K562 (cell line): ENCODE data around the gene PPFIA3. TPM values are rescaled to one million over a fixed set of nuclear protein-coding genes. Genes with fewer than 3 reads are reported as not detected.

Experiments used
- ATAC-seq: fragments of 200-7000 bp; cut with Tn5 transposase; 3 replicates; pipeline ENCODE4 v1.9.1; 2020; ENCODE audit warnings: moderate library complexity
- BruUV-seq: library from RNA; stranded (reverse); fragments of 400-500 nt; replicated peaks from 2 replicates; lab custom pipeline; 2021; lab: Mats Ljungman, UMichigan
- CTCF ChIA-PET: fragments of 300-600 bp; formaldehyde crosslinking; extraction: SDS; loops from one replicate; lab custom pipeline; 2021; ENCODE audit warnings: low intra/inter-chr PET ratio; lab: Yijun Ruan, JAX
- POLR2A ChIA-PET: fragments of 300-600, 350-650 bp; sonication (Branson Sonifier 250); formaldehyde crosslinking; extraction: SDS; loops from one replicate; lab custom pipeline; 2021; ENCODE audit warnings: antibody characterized with exemption, inconsistent platforms; lab: Yijun Ruan, JAX
- DNase-seq, 4 experiments: peaks; one replicate each; pipeline versions ENCODE4 v3.0.0 to v3.0.0-alpha.2; 2011 to 2018; ENCODE audit warnings: low spot score in 3 of 4, mixed read lengths in 3 of 4; ENCODE audit errors: extremely low read depth in 1 of 4
- FAIRE-seq: peaks from 2 replicates; lab custom pipeline; 2011; peaks lifted over from hg19 to GRCh38; lab: Jason Lieb, UNC
- H2AFZ ChIP-seq: 2 replicates; pipeline ENCODE4 v1.6.0; 2011; ENCODE audit warnings: low read depth, low read length, control low read depth, inconsistent platforms
- H3K27ac ChIP-seq: fragments of 200-600 bp; 3 replicates; pipeline ENCODE4 v1.8.0; 2011; ENCODE audit warnings: low read depth, mild to moderate bottlenecking, control low read depth, inconsistent platforms, low read length, moderate library complexity, mixed read lengths; ENCODE audit errors: extremely low read depth
- H3K27me3 ChIP-seq, 2 experiments: fragments of 300-600 bp in 1 of 2; 2 replicates in 1 of 2; 3 replicates in 1 of 2; pipeline versions ENCODE4 v1.6.0 to v1.8.0; 2011; ENCODE audit warnings: inconsistent platforms in 2 of 2, low read length in 2 of 2, mild to moderate bottlenecking in 1 of 2, mixed read lengths in 1 of 2, moderate library complexity in 1 of 2; ENCODE audit not compliant: control insufficient read depth in 2 of 2, insufficient read depth in 2 of 2
- H3K36me3 ChIP-seq: fragments of 300-600 bp; 3 replicates; pipeline ENCODE4 v1.8.0; 2011; ENCODE audit warnings: mild to moderate bottlenecking, low read length, inconsistent platforms; ENCODE audit not compliant: control insufficient read depth, insufficient read depth
- H3K4me1 ChIP-seq, 2 experiments: fragments of 200-600 bp in 1 of 2; replicated peaks in 1 of 2; 2 replicates in 1 of 2; 3 replicates in 1 of 2; pipeline versions ENCODE4 v1.5.1 to v1.8.0; 2011; ENCODE audit warnings: inconsistent platforms in 2 of 2, low read length in 2 of 2, mild to moderate bottlenecking in 1 of 2, mixed read lengths in 1 of 2, moderate library complexity in 1 of 2; ENCODE audit not compliant: control insufficient read depth in 2 of 2, insufficient read depth in 2 of 2
- H3K4me2 ChIP-seq: 2 replicates; pipeline ENCODE4 v1.6.1; 2011; ENCODE audit warnings: low read length, control low read depth, inconsistent platforms, mixed read lengths; ENCODE audit not compliant: insufficient read depth
- H3K4me3 ChIP-seq: fragments of 200-600 bp; sonication (generic), shearing (Covaris generic); 2 replicates; pipeline ENCODE4 v1.5.1; 2016; ENCODE audit warnings: control low read depth, inconsistent platforms
- H3K79me2 ChIP-seq: fragments of 200-600 bp; 3 replicates; pipeline ENCODE4 v1.8.0; 2011; ENCODE audit warnings: low read length, inconsistent platforms; ENCODE audit not compliant: control insufficient read depth, insufficient read depth
- H3K9ac ChIP-seq, 2 experiments: 2 replicates each; pipeline versions ENCODE4 v1.6.0 to v1.6.1; 2011; ENCODE audit warnings: low read depth in 2 of 2, low read length in 2 of 2, control low read depth in 1 of 2, inconsistent platforms in 1 of 2, mild to moderate bottlenecking in 1 of 2, mixed read lengths in 1 of 2; ENCODE audit not compliant: insufficient read depth in 1 of 2
- H3K9me1 ChIP-seq: one replicate; pipeline ENCODE4 v1.6.0; 2011; ENCODE audit warnings: inconsistent platforms, mild to moderate bottlenecking, low read length, moderate library complexity; ENCODE audit not compliant: control insufficient read depth, insufficient read depth
- H3K9me3 ChIP-seq: replicated peaks from 2 replicates; pipeline ENCODE4 v1.5.1; 2011; ENCODE audit warnings: low read depth, low read length, inconsistent platforms; ENCODE audit not compliant: control insufficient read depth, insufficient read depth
- H4K20me1 ChIP-seq: replicated peaks from 2 replicates; pipeline ENCODE4 v1.6.1; 2011; ENCODE audit warnings: low read length, inconsistent platforms, mixed read lengths; ENCODE audit not compliant: control insufficient read depth, insufficient read depth
- GTF2F1 ChIP-seq: IDR thresholded peaks from 2 replicates; pipeline ENCODE4 v1.6.1; 2011; ENCODE audit warnings: low read depth, low read length, improper control_type of control experiment
- RNF2 ChIP-seq: sonication (generic); IDR thresholded peaks from 2 replicates; pipeline ENCODE4 v1.6.1; 2016
- SMARCC2 ChIP-seq: fragments of 450-650 bp; IDR thresholded peaks from 2 replicates; pipeline ENCODE4 v1.6.1; 2017; ENCODE audit warnings: antibody characterized with exemption, moderate library complexity, mild to moderate bottlenecking, low read depth
- TRIM28 ChIP-seq: fragments of 450-650 bp; IDR thresholded peaks from 2 replicates; pipeline ENCODE4 v1.6.1; 2017
- WGBS: fragments of 100-300 bp; shearing (Covaris generic); methylation state at CpG from one replicate; pipeline ENCODE4 v1.1.6; 2016; ENCODE audit warnings: low coverage, mixed read lengths; ENCODE audit not compliant: insufficient coverage; ENCODE audit errors: missing lambda C conversion rate; 5-methylcytosine and 5-hydroxymethylcytosine counted together
- in situ Hi-C: fragments of 300-500 bp; cut with MboI; formaldehyde crosslinking; loops from 4 replicates; pipeline ENCODE4 v1.15.0; 2018; ENCODE audit warnings: inconsistent platforms, mixed read lengths
- intact Hi-C: fragments of 100-400 bp; cut with micrococcal nuclease; formaldehyde crosslinking; loops from 2 replicates; pipeline ENCODE4 v1.14.2; 2022
- polyA plus RNA-seq, 8 experiments: library from polyadenylated mRNA; depleted of rRNA in 4 of 8; stranded (reverse) in 5 of 8; unstranded in 3 of 8; fragments of >200 nt; fragmentation: Nextera tagmentation in 2 of 8; fragmentation: Illumina TruSeq in 1 of 8; extraction: Ambion mirVana in 2 of 8; extraction: Trizol in 1 of 8; gene quantifications; 2 replicates each; pipeline versions ENCODE4 v1.2.1 to v1.2.3, GENCODE V29; 2011 to 2014; ENCODE audit warnings: inconsistent platforms in 1 of 8, missing spikeins in 1 of 8
- total RNA-seq, 7 experiments: library from RNA; depleted of rRNA in 6 of 7; stranded (reverse); fragments of >200 nt in 6 of 7; fragmentation: Illumina TruSeq in 2 of 7; extraction: Trizol in 2 of 7; gene quantifications; 2 replicates each; pipeline versions ENCODE4 v1.2.1 to v1.2.3, GENCODE V29; 2011 to 2021; ENCODE audit warnings: low replicate concordance in 1 of 7
- TF ChIP-seq, protein P1 (sequence below), 2 experiments: fragments of 450-650 bp in 1 of 2; sonication (generic) in 1 of 2; formaldehyde crosslinking in 1 of 2; IDR thresholded peaks in 1 of 2; conservative IDR thresholded peaks in 1 of 2; 2 replicates each; pipeline versions ENCODE4 v1.6.1 to v1.8.1; 2016 to 2023; ENCODE audit warnings: mild to moderate bottlenecking in 2 of 2, moderate library complexity in 2 of 2, inconsistent platforms in 1 of 2, missing genetic modification reagents in 1 of 2

The PPFIA3 gene
- total and polyA plus RNA-seq, 9 of the 15 experiments (the other 6 are each of a cell fraction or from before 2014, with no cell fraction given) = 0.10 to 53.0 (median 17.6) TPM

DNA sequence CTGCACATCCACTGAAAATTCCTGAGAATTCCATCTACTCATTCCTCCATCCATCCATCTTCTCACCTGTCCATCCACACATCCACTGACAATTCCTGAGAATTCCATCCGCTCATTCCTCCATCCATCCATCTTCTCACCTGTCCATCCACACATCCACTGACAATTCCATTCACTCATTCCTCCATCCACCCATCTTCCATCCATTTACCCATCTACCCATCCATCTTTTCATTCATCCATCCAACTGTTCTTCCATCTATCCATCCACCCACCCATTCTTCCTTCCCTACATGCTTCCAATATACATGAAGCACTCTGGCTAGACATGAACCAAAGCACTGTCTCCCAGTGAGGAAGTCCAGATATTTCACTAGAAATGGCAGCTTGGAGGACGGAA lies 53.9 kb downstream of the PPFIA3 start:
- DNase-seq (no peak), FAIRE-seq (no peak), ATAC-seq (no peak)
- POLR2A ChIA-PET = interaction anchor here (0.8 to 1.0 kb wide), 2 partner anchors 9 to 23 kb away, joined by 3 read pairs; no protein-coding TSS in a partner anchor
- in situ Hi-C loops (no loop called here), intact Hi-C loops (no loop called here)
- Histone ChIP-seq H3K4me3 (no peak overlapping the region), H3K4me1 (peaks cover 0 to 4% of the 10 kb centered on the region in 2 experiments; a peak in 2 of 5 replicates), H3K9me3 (no peaks in the 10 kb centered on the region), H2AFZ (no peak overlapping the region), H3K4me2 (no peak overlapping the region), H3K36me3 (peaks cover 39% of the 10 kb centered on the region), H3K27me3 (no peaks in the 10 kb centered on the region), H3K9me1 (no peaks in the 10 kb centered on the region), H3K9ac (no peak overlapping the region), H4K20me1 (no peaks in the 10 kb centered on the region), H3K79me2 (no peaks in the 10 kb centered on the region), H3K27ac (no peak overlapping the region)
- WGBS = 82% methylated on average over 2 of the region's 2 CpGs
- TF ChIP-seq TRIM28 (no peak), RNF2 (no peak), SMARCC2 (no peak), GTF2F1 (no peak)
- TF ChIP-seq, protein P1, sequence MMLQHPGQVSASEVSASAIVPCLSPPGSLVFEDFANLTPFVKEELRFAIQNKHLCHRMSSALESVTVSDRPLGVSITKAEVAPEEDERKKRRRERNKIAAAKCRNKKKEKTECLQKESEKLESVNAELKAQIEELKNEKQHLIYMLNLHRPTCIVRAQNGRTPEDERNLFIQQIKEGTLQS (IDR thresholded peaks at IDR 0.05) = no peak
- TF ChIP-seq, protein P1 (CRISPR knock-in tag; conservative IDR thresholded peaks at IDR 0.05) = no peak
- BruUV-seq = no TSS peak
- CTCF ChIA-PET = interaction anchor here (0.7 kb wide), 1 partner anchor 52 kb away, joined by 3 read pairs; no protein-coding TSS in a partner anchor
